C4-2B (cell line): ENCODE data around the gene FBP1.

Experiments
- H3K27ac ChIP-seq: fragments of 450-650 bp; 2 replicates; pipeline ENCODE4 v1.5.1; 2017
- CTCF ChIP-seq: fragments of 450-650 bp; conservative IDR thresholded peaks from 2 replicates; pipeline ENCODE4 v1.5.1; 2017; ENCODE audit warnings: mild to moderate bottlenecking
- ZFX ChIP-seq: fragments of 450-650 bp; IDR thresholded peaks from 2 replicates; pipeline ENCODE4 v1.6.1; 2017

FBP1 gene

GRCh38 chr9:94639061-94639998 is at the start of gene FBP1:
TSS of gene FBP1 (minus strand) at chr9:94639518. CDS start at chr9:94639310, 208 bp downstream.
- no peak within 1 kb of the TSS for H3K27ac ChIP-seq

GRCh38 chr9:94687451-94687850 is 48.1 kb upstream of the FBP1 start:
- H3K27ac ChIP-seq, result no peak overlapping the region
- no peak for TF ChIP-seq ZFX
- no peak for TF ChIP-seq CTCF

More at GRCh38 chr9:94639061-94639998, at the start of gene FBP1:
- TF ChIP-seq CTCF (no peak), ZFX (no peak)

GRCh38 chr9:94685359-94685758 is 46.0 kb upstream of the FBP1 start:
- H3K27ac ChIP-seq, result no peak overlapping the region
- TF ChIP-seq ZFX (no peak), CTCF (no peak)

- no peak for TF ChIP-seq ZFX
- peak; percentile 83 for TF ChIP-seq CTCF
- H3K27ac ChIP-seq, result no peak overlapping the region
These were observed 42.2 kb upstream of the FBP1 start for GRCh38 chr9:94681508-94681907.

- H3K27ac ChIP-seq, result no peak overlapping the region
These were observed 41.3 kb upstream of the FBP1 start for GRCh38 chr9:94680621-94681020.

GRCh38 chr9:94680020-94680419 is 40.7 kb upstream of the FBP1 start:
- H3K27ac ChIP-seq, result no peak overlapping the region
- TF ChIP-seq ZFX, result no peak

More at GRCh38 chr9:94680621-94681020, 41.3 kb upstream of the FBP1 start:
- no peak for TF ChIP-seq ZFX
- no peak for TF ChIP-seq CTCF

GRCh38 chr9:94679587-94679986 is 40.3 kb upstream of the FBP1 start:
- no peak for TF ChIP-seq CTCF
- no peak for TF ChIP-seq ZFX
- no peak overlapping the region for H3K27ac ChIP-seq
